Measurements from ENCODE around the gene COL4A1. TPM values are rescaled to one million over a fixed set of nuclear protein-coding genes. Genes with fewer than 3 reads are reported as not detected.

COL4A1 gene
- total and polyA plus RNA-seq, 4 donors = 73.3 to 910 (median 472) TPM

GRCh38 chr13:110330491-110331011 lies 23.6 kb upstream of the COL4A1 start:
- peak in 1 of 2 donors; percentile 19 for DNase-seq
- intact Hi-C loops (cut with DNase I) = no loop called here
- Histone ChIP-seq H3K36me3 (ENCODE audit: control insufficient read depth in 1 of 2, insufficient read depth in 2 of 2, low read length in 1 of 2) (no peaks in the 10 kb centered on the region), H3K4me1 (ENCODE audit: control insufficient read depth in 1 of 2, insufficient read depth in 2 of 2, low read length in 2 of 2) (peaks cover 6 to 8% of the 10 kb centered on the region in 2 donors), H3K4me3 (ENCODE audit: low read length in 2 of 2) (peak overlapping the region in 1 of 2 donors; percentile 50), H3K27me3 (ENCODE audit: control insufficient read depth in 1 of 2, insufficient read depth in 2 of 2, low read length in 1 of 2) (no peaks in the 10 kb centered on the region), H3K9me3 (ENCODE audit: control insufficient read depth, low read length) (no peaks in the 10 kb centered on the region), H3K27ac (ENCODE audit: low read depth in 1 of 2, low read length in 2 of 2) (peak overlapping the region; percentile 90 to 97)
- WGBS, 2 donors = 18 to 39% methylated on average over 11 of the region's 11 CpGs
- peak; percentile 6 for ATAC-seq (ENCODE audit: low FRiP score)

GRCh38 chr13:110329798-110330461 lies 23.0 kb upstream of the COL4A1 start:
- H3K4me3 ChIP-seq (ENCODE audit: low read length in 2 of 2) = peak overlapping the region in 1 of 2 donors; percentile 50
- H3K4me1 ChIP-seq (ENCODE audit: control insufficient read depth in 1 of 2, insufficient read depth in 2 of 2, low read length in 2 of 2) = peaks cover 6 to 8% of the 10 kb centered on the region in 2 donors
- peak overlapping the region; percentile 92 to 97 for H3K27ac ChIP-seq (ENCODE audit: low read depth in 1 of 2, low read length in 2 of 2)
- H3K36me3 ChIP-seq (ENCODE audit: control insufficient read depth in 1 of 2, insufficient read depth in 2 of 2, low read length in 1 of 2) = no peaks in the 10 kb centered on the region
- DNase-seq = peak in 1 of 2 donors; percentile 42
- peak; percentile 50 for ATAC-seq (ENCODE audit: low FRiP score)
- no peaks in the 10 kb centered on the region for H3K27me3 ChIP-seq (ENCODE audit: control insufficient read depth in 1 of 2, insufficient read depth in 2 of 2, low read length in 1 of 2)
- H3K9me3 ChIP-seq (ENCODE audit: control insufficient read depth, low read length) = no peaks in the 10 kb centered on the region
- intact Hi-C loops (cut with DNase I) = loop anchor here in 1 of 2 donors (5.0 kb wide), 1 partner anchor 82 kb away; no protein-coding TSS in a partner anchor
- 4 to 19% methylated on average over 21 of the region's 21 CpGs for WGBS, 2 donors

DNA sequence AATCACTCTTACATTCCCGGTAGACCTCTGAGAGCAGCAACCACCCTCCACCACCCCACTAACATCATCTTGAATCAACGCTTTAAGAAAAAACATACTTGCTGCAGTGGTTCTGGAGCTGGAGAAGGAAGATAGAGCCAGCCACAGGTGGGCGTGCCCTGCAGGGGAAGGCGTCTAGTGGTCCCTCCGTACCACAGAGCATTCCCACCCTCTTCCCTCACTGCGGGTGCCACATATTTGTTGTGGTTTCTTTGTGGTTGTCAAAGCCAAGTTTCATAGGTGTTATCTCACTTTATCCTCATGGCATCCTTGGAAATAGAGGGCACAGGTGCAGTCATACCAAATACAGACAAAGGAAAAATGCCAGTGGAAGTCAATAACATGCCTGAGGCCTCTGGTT lies 22.3 kb upstream of the COL4A1 start:
- intact Hi-C loops (cut with DNase I) = loop anchor here in 1 of 2 donors (5.0 kb wide), 1 partner anchor 83 kb away; no protein-coding TSS in a partner anchor
- Histone ChIP-seq H3K4me3 (ENCODE audit: low read length in 2 of 2) (no peak overlapping the region), H3K4me1 (ENCODE audit: control insufficient read depth in 1 of 2, insufficient read depth in 2 of 2, low read length in 2 of 2) (peaks cover 6 to 8% of the 10 kb centered on the region in 2 donors), H3K27me3 (ENCODE audit: control insufficient read depth in 1 of 2, insufficient read depth in 2 of 2, low read length in 1 of 2) (no peaks in the 10 kb centered on the region), H3K36me3 (ENCODE audit: control insufficient read depth in 1 of 2, insufficient read depth in 2 of 2, low read length in 1 of 2) (no peaks in the 10 kb centered on the region), H3K9me3 (ENCODE audit: control insufficient read depth, low read length) (no peaks in the 10 kb centered on the region), H3K27ac (ENCODE audit: low read depth in 1 of 2, low read length in 2 of 2) (peak overlapping the region; percentile 81 to 92)
- 19 to 38% methylated on average over 6 of the region's 6 CpGs for WGBS, 2 donors
- DNase-seq = no peak
- ATAC-seq (ENCODE audit: low FRiP score) = no peak

DNA sequence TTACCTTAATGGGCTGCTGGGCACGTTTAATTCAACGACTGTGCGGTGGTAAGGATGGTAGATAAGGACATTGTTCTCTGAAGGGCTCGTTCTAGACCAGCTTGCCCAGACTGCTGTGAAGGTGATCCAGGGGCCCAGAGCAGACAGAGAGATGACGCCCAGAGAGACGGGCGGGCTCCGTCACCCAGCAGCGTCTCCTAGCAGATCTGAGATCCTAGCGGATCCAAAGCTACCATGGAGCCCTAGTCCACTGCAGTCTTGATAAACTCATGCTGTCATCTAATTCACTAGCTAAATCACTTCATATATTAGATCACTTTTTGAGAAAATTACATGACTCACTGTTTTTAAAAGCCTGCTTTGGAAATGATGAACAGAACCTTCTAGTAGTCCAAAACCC lies 21.6 kb upstream of the COL4A1 start:
- H3K27me3 ChIP-seq (ENCODE audit: control insufficient read depth in 1 of 2, insufficient read depth in 2 of 2, low read length in 1 of 2) = no peaks in the 10 kb centered on the region
- WGBS, 2 donors = 36 to 56% methylated on average over 10 of the region's 10 CpGs
- peak overlapping the region; percentile 83 to 84 for H3K27ac ChIP-seq (ENCODE audit: low read depth in 1 of 2, low read length in 2 of 2)
- ATAC-seq (ENCODE audit: low FRiP score) = no peak
- H3K36me3 ChIP-seq (ENCODE audit: control insufficient read depth in 1 of 2, insufficient read depth in 2 of 2, low read length in 1 of 2) = no peaks in the 10 kb centered on the region
- H3K9me3 ChIP-seq (ENCODE audit: control insufficient read depth, low read length) = no peaks in the 10 kb centered on the region
- intact Hi-C loops (cut with DNase I) = loop anchor here in 1 of 2 donors (5.0 kb wide), 1 partner anchor 84 kb away; no protein-coding TSS in a partner anchor
- H3K4me3 ChIP-seq (ENCODE audit: low read length in 2 of 2) = peak overlapping the region in 1 of 2 donors; percentile 6
- H3K4me1 ChIP-seq (ENCODE audit: control insufficient read depth in 1 of 2, insufficient read depth in 2 of 2, low read length in 2 of 2) = peaks cover 7 to 8% of the 10 kb centered on the region in 2 donors
- DNase-seq = no peak

DNA sequence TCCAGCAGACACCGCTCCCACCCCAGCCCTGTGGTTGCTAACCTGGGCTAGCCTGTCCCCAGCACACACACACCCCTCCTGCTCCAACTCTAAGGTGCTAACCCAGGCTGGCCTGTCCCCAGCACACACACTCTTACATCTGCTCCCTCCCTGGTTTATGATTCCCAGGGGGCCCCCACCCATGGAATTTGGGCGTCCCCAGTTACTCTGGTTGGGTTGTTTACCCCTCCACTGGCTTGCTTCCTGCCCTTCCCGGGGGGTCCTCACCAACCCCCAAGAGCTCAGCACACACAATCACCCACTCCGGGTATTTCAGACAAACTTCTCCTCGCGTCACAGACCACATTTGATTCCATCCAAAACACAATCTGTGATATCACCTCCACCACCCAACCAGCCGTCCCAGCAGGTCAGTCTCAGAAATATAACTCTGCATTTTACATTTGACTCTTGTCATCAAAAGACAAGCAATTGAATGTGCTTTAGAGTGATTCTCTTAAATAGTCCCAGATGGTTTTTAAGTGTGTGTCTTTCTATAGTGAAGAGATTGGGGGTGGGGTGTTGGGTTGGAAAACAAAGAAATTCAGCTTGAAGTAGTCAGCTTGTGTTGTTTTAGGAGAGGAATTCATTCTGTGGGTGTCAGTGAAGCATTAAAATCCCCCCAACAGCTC lies 20.2 kb upstream of the COL4A1 start:
- Histone ChIP-seq H3K4me1 (ENCODE audit: control insufficient read depth in 1 of 2, insufficient read depth in 2 of 2, low read length in 2 of 2) (peaks cover 7 to 15% of the 10 kb centered on the region in 2 donors), H3K27ac (ENCODE audit: low read depth in 1 of 2, low read length in 2 of 2) (peak overlapping the region; percentile 54 to 68), H3K27me3 (ENCODE audit: control insufficient read depth in 1 of 2, insufficient read depth in 2 of 2, low read length in 1 of 2) (no peaks in the 10 kb centered on the region), H3K36me3 (ENCODE audit: control insufficient read depth in 1 of 2, insufficient read depth in 2 of 2, low read length in 1 of 2) (no peaks in the 10 kb centered on the region), H3K4me3 (ENCODE audit: low read length in 2 of 2) (no peak overlapping the region), H3K9me3 (ENCODE audit: control insufficient read depth, low read length) (no peaks in the 10 kb centered on the region)
- DNase-seq (no peak), ATAC-seq (ENCODE audit: low FRiP score) (no peak)
- intact Hi-C loops (cut with DNase I) = loop anchor here in 1 of 2 donors (5.0 kb wide), 1 partner anchor 85 kb away; no protein-coding TSS in a partner anchor
- 24 to 35% methylated on average over 7 of the region's 7 CpGs for WGBS, 2 donors

- DNase-seq = no peak
- no peak for ATAC-seq (ENCODE audit: low FRiP score)
- Histone ChIP-seq H3K9me3 (ENCODE audit: control insufficient read depth, low read length) (no peaks in the 10 kb centered on the region), H3K36me3 (ENCODE audit: control insufficient read depth in 1 of 2, insufficient read depth in 2 of 2, low read length in 1 of 2) (no peaks in the 10 kb centered on the region), H3K4me1 (ENCODE audit: control insufficient read depth in 1 of 2, insufficient read depth in 2 of 2, low read length in 2 of 2) (peaks cover 5 to 15% of the 10 kb centered on the region in 2 donors), H3K27me3 (ENCODE audit: control insufficient read depth in 1 of 2, insufficient read depth in 2 of 2, low read length in 1 of 2) (no peaks in the 10 kb centered on the region), H3K4me3 (ENCODE audit: low read length in 2 of 2) (no peak overlapping the region), H3K27ac (ENCODE audit: low read depth in 1 of 2, low read length in 2 of 2) (peak overlapping the region; percentile 53 to 54)
- intact Hi-C loops (cut with DNase I) = loop anchor here in 1 of 2 donors (5.0 kb wide), 1 partner anchor 86 kb away; no protein-coding TSS in a partner anchor
- WGBS, 2 donors = 56 to 57% methylated on average over 11 to 12 of the region's 12 CpGs
Observed at GRCh38 chr13:110326263-110326904, 19.4 kb upstream of the COL4A1 start.

DNA sequence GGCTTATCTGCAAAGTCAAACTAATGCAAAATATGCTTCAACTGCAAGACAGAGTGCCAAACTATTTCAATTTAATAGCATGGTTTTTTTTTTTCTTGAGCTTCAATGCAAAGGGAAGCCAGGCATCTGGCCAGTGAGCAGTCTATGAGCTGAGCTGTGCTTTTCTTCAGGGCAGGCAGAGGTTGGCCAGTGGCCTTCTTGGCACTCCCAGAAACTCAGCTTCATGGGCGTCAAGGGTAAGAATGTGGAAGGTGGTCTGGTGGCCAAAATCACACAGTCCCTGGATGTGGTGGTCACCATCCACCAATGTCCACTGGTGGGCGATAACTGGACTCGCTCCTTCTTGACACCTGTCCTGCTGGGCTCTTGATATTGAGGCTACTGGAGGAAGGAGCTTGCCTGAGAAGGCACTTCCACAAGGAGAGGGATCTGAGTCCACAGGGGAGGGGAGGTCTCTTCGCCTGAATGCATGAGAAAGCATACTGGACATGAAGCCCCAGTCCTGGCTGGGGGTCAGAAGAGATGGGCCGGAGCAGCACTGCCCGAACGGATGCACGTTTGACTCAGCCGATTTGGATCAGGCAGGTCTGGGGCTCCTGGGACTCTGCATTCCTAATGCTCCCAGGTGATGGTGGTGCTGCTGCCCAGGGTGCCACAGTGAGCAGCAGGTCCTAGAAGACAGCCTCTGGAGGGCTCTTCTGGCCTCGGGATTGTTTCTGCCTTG lies 17.2 kb upstream of the COL4A1 start:
- intact Hi-C loops (cut with DNase I) = no loop called here
- 45 to 60% methylated on average over 10 of the region's 10 CpGs for WGBS, 2 donors
- Histone ChIP-seq H3K4me3 (ENCODE audit: low read length in 2 of 2) (no peak overlapping the region), H3K27me3 (ENCODE audit: control insufficient read depth in 1 of 2, insufficient read depth in 2 of 2, low read length in 1 of 2) (no peaks in the 10 kb centered on the region), H3K27ac (ENCODE audit: low read depth in 1 of 2, low read length in 2 of 2) (peak overlapping the region in 1 of 2 donors; percentile 74), H3K36me3 (ENCODE audit: control insufficient read depth in 1 of 2, insufficient read depth in 2 of 2, low read length in 1 of 2) (no peaks in the 10 kb centered on the region), H3K9me3 (ENCODE audit: control insufficient read depth, low read length) (no peaks in the 10 kb centered on the region), H3K4me1 (ENCODE audit: control insufficient read depth in 1 of 2, insufficient read depth in 2 of 2, low read length in 2 of 2) (peaks cover 2 to 16% of the 10 kb centered on the region in 2 donors)
- DNase-seq (no peak), ATAC-seq (ENCODE audit: low FRiP score) (no peak)

Measured in aorta (tissue), 5 donors.